H1 (cell line): ENCODE measurements around the gene DCP1B. TPM values are rescaled to one million over a fixed set of nuclear protein-coding genes. Genes with fewer than 3 reads are reported as not detected.

Source experiments
- CTCF ChIA-PET: fragments of 300-600 bp; sonication (Branson Sonifier 250); formaldehyde crosslinking; loops from one replicate; lab custom pipeline; 2021; ENCODE audit not compliant: partially characterized antibody; lab: Charles Lee
- POLR2A ChIA-PET: fragments of 300-600 bp; sonication (Branson Sonifier 250); formaldehyde crosslinking; loops from one replicate; lab custom pipeline; 2021; ENCODE audit warnings: inconsistent platforms; ENCODE audit not compliant: partially characterized antibody; lab: Charles Lee
- DNase-seq, 2 experiments: peaks; one replicate each; pipeline versions ENCODE4 v3.0.0 to v3.0.0-alpha.2; 2010 to 2022; ENCODE audit warnings: low spot score in 2 of 2, low read depth in 1 of 2, mixed read lengths in 1 of 2
- FAIRE-seq: peaks from 2 replicates; lab custom pipeline; 2011; peaks lifted over from hg19 to GRCh38; lab: Jason Lieb, UNC
- H2AFZ ChIP-seq: 2 replicates; pipeline ENCODE4 v1.8.1; 2012; ENCODE audit warnings: low read length, inconsistent platforms
- H2AK5ac ChIP-seq: 2 replicates; pipeline ENCODE4 v1.6.1; 2013; ENCODE audit warnings: low read depth, low read length
- H2BK120ac ChIP-seq: replicated peaks from 2 replicates; pipeline ENCODE3; 2013; ENCODE audit warnings: low read depth, low read length, inconsistent platforms
- H2BK12ac ChIP-seq: 2 replicates; pipeline ENCODE4 v1.6.1; 2013; ENCODE audit warnings: low read depth, low read length
- H2BK15ac ChIP-seq: 2 replicates; pipeline ENCODE4 v1.6.1; 2013; ENCODE audit warnings: low read length
- H2BK20ac ChIP-seq: 2 replicates; pipeline ENCODE4 v1.6.1; 2013; ENCODE audit warnings: low read length
- H2BK5ac ChIP-seq: 2 replicates; pipeline ENCODE4 v1.6.1; 2013; ENCODE audit warnings: low read depth, low read length
- H3K14ac ChIP-seq: 2 replicates; pipeline ENCODE4 v1.6.1; 2013; ENCODE audit warnings: inconsistent platforms; ENCODE audit not compliant: insufficient read length
- H3K18ac ChIP-seq: 2 replicates; pipeline ENCODE4 v1.6.1; 2013; ENCODE audit warnings: low read length; ENCODE audit errors: extremely low read depth
- H3K23ac ChIP-seq: 2 replicates; pipeline ENCODE4 v1.6.1; 2013; ENCODE audit warnings: inconsistent platforms; ENCODE audit not compliant: insufficient read length
- H3K23me2 ChIP-seq: 2 replicates; pipeline ENCODE4 v1.6.1; 2013; ENCODE audit warnings: low read depth, low read length
- H3K27ac ChIP-seq: 2 replicates; pipeline ENCODE4 v1.6.1; 2011; ENCODE audit warnings: low read depth, low read length, inconsistent platforms
- H3K27me3 ChIP-seq, 4 experiments: replicated peaks in 1 of 4; 1 replicate in 1 of 4; 2 replicates in 3 of 4; pipeline versions ENCODE4 v1.6.1 to v1.8.1; 2011 to 2013; ENCODE audit warnings: low read length in 3 of 4, mild to moderate bottlenecking in 3 of 4, inconsistent platforms in 2 of 4, mixed read lengths in 2 of 4, moderate library complexity in 1 of 4; ENCODE audit not compliant: control insufficient read depth in 3 of 4, insufficient read depth in 3 of 4; ENCODE audit errors: extremely low read depth in 1 of 4
- H3K36me3 ChIP-seq, 4 experiments: 2 replicates each; pipeline versions ENCODE4 v1.6.1 to v1.8.1; 2011 to 2013; ENCODE audit warnings: mild to moderate bottlenecking in 4 of 4, low read length in 3 of 4, moderate library complexity in 2 of 4, control low read depth in 1 of 4, inconsistent platforms in 1 of 4; ENCODE audit not compliant: insufficient read depth in 4 of 4, control insufficient read depth in 2 of 4
- H3K4ac ChIP-seq: replicated peaks from 2 replicates; pipeline ENCODE3; 2013; ENCODE audit warnings: low read length, low read depth, mixed read lengths, inconsistent platforms; ENCODE audit not compliant: insufficient read length
- H3K4me1 ChIP-seq, 4 experiments: replicated peaks in 1 of 4; 1 replicate in 1 of 4; 2 replicates in 3 of 4; pipeline versions ENCODE4 v1.6.1 to v1.8.1; 2011 to 2013; ENCODE audit warnings: low read length in 3 of 4, inconsistent platforms in 2 of 4, mixed read lengths in 1 of 4; ENCODE audit not compliant: insufficient read depth in 4 of 4, control insufficient read depth in 3 of 4
- H3K4me2 ChIP-seq, 2 experiments: 2 replicates each; pipeline versions ENCODE4 v1.6.1 to v1.8.1; 2011 to 2013; ENCODE audit warnings: low read depth in 2 of 2, low read length in 2 of 2, control low read depth in 1 of 2, inconsistent platforms in 1 of 2, mild to moderate bottlenecking in 1 of 2; ENCODE audit not compliant: insufficient read depth in 1 of 2
- H3K4me3 ChIP-seq, 4 experiments: fragments of 200-600, 300-600 bp in 1 of 4; sonication (generic), shearing (Covaris generic), sonication (Bioruptor Twin) in 1 of 4; 2 replicates each; pipeline versions ENCODE4 v1.5.1 to v1.8.1; 2011 to 2016; ENCODE audit warnings: low read length in 4 of 4, low read depth in 3 of 4, control low read depth in 2 of 4, inconsistent platforms in 2 of 4, mild to moderate bottlenecking in 2 of 4, mixed read lengths in 1 of 4, moderate library complexity in 1 of 4; ENCODE audit not compliant: insufficient read depth in 2 of 4; ENCODE audit errors: extremely low read depth in 1 of 4
- H3K56ac ChIP-seq: replicated peaks from 2 replicates; pipeline ENCODE3; 2013; ENCODE audit warnings: low read depth, mild to moderate bottlenecking, mixed read lengths, low read length, inconsistent platforms; ENCODE audit not compliant: insufficient read length
- H3K79me1 ChIP-seq: 2 replicates; pipeline ENCODE4 v1.6.1; 2013; ENCODE audit warnings: low read depth, low read length, control low read depth
- H3K79me2 ChIP-seq, 2 experiments: 2 replicates each; pipeline versions ENCODE4 v1.6.1 to v1.8.1; 2012 to 2013; ENCODE audit warnings: low read length in 2 of 2, mild to moderate bottlenecking in 2 of 2, inconsistent platforms in 1 of 2; ENCODE audit not compliant: insufficient read depth in 2 of 2, control insufficient read depth in 1 of 2
- H3K9ac ChIP-seq, 4 experiments: replicated peaks in 1 of 4; 1 replicate in 1 of 4; 2 replicates in 3 of 4; pipeline versions ENCODE4 v1.6.1 to v1.8.1; 2011 to 2013; ENCODE audit warnings: low read depth in 3 of 4, low read length in 3 of 4, control low read depth in 2 of 4, mild to moderate bottlenecking in 2 of 4, moderate library complexity in 2 of 4, inconsistent platforms in 1 of 4; ENCODE audit errors: extremely low read depth in 1 of 4
- H3K9me3 ChIP-seq, 2 experiments: 2 replicates each; pipeline versions ENCODE4 v1.6.1 to v1.8.1; 2012 to 2013; ENCODE audit warnings: mild to moderate bottlenecking in 2 of 2, moderate library complexity in 2 of 2, control low read depth in 1 of 2, inconsistent platforms in 1 of 2, low read depth in 1 of 2, low read length in 1 of 2, mixed read lengths in 1 of 2; ENCODE audit not compliant: insufficient read depth in 2 of 2
- H4K20me1 ChIP-seq, 2 experiments: replicated peaks in 1 of 2; 2 replicates each; pipeline versions ENCODE3 to v1.8.1; 2011 to 2013; ENCODE audit warnings: inconsistent platforms in 2 of 2, low read length in 2 of 2, mild to moderate bottlenecking in 1 of 2; ENCODE audit not compliant: insufficient read depth in 2 of 2, control insufficient read depth in 1 of 2
- H4K5ac ChIP-seq: 2 replicates; pipeline ENCODE4 v1.6.1; 2013; ENCODE audit warnings: low read length, low read depth, mixed read lengths, inconsistent platforms; ENCODE audit not compliant: insufficient read length
- H4K8ac ChIP-seq: 2 replicates; pipeline ENCODE4 v1.8.0; 2013; ENCODE audit warnings: mild to moderate bottlenecking, moderate library complexity, low read length, inconsistent platforms; ENCODE audit not compliant: insufficient read depth; ENCODE audit errors: extremely low read depth
- H4K91ac ChIP-seq: replicated peaks from 2 replicates; pipeline ENCODE3; 2013; ENCODE audit warnings: low read length, mixed read lengths, inconsistent platforms; ENCODE audit not compliant: insufficient read length
- E2F6 ChIP-seq: IDR thresholded peaks from 2 replicates; pipeline ENCODE4 v1.6.1; 2012; ENCODE audit warnings: inconsistent platforms
- EP300 ChIP-seq, 2 experiments: IDR thresholded peaks; 1 replicate in 1 of 2; 2 replicates in 1 of 2; pipeline ENCODE4 v1.6.1; 2011 to 2012; ENCODE audit warnings: low read depth in 2 of 2, low read length in 2 of 2, mild to moderate bottlenecking in 2 of 2, borderline replicate concordance in 1 of 2, inconsistent platforms in 1 of 2, moderate library complexity in 1 of 2
- HDAC6 ChIP-seq: IDR thresholded peaks from one replicate; pipeline ENCODE4 v1.7.1; 2012; ENCODE audit warnings: low read depth, mild to moderate bottlenecking, inconsistent platforms, low read length, moderate library complexity
- WGBS, 2 experiments: shearing (Covaris generic) in 1 of 2; methylation state at CpG; one replicate each; pipeline versions ENCODE4 v1.1.6 to v1.1.7; 2013 to 2015; ENCODE audit warnings: low lambda C conversion rate in 2 of 2, mixed read lengths in 2 of 2, inconsistent platforms in 1 of 2, low coverage in 1 of 2, missing lambda C conversion rate in 1 of 2; ENCODE audit not compliant: insufficient replicate concordance in 2 of 2, insufficient coverage in 1 of 2, insufficient read length in 1 of 2; ENCODE audit errors: extremely low coverage in 1 of 2, missing lambda C conversion rate in 1 of 2; 5-methylcytosine and 5-hydroxymethylcytosine counted together
- polyA plus RNA-seq, 7 experiments: library from polyadenylated mRNA; depleted of rRNA in 3 of 7; stranded (reverse) in 5 of 7; unstranded in 2 of 7; fragments of >200 nt in 5 of 7; fragments of 200-250 nt in 2 of 7; gene quantifications; 1 replicate in 5 of 7; 2 replicates in 1 of 7; 4 replicates in 1 of 7; pipeline versions ENCODE4 v1.2.1 to v1.2.3, GENCODE V29; 2011 to 2013; ENCODE audit warnings: missing spikeins in 2 of 7, mixed read lengths in 2 of 7
- total RNA-seq: library from RNA; stranded (reverse); fragmentation: NEBNext Ultra II Directional; extraction: Animal tissue kit (Norgen Biotek cat#: 25700); gene quantifications from 2 replicates; pipeline ENCODE4 v1.2.1, GENCODE V29; 2021

DCP1B gene
- total and polyA plus RNA-seq, 2 of the 8 experiments (the other 6 are each of a cell fraction or from before 2014, with no cell fraction given) = 14.8 to 29.0 TPM

- no peak overlapping the region for H2AK5ac ChIP-seq
- WGBS, 2 experiments = 88% methylated on average over 16 of the region's 16 CpGs; no CpG with 5 or more reads in 1 of the 2 experiments
- no peak overlapping the region for H3K56ac ChIP-seq
- no peaks in the 10 kb centered on the region for H3K79me2 ChIP-seq
- H4K8ac ChIP-seq = no peak overlapping the region
- no peak overlapping the region for H4K91ac ChIP-seq
- H3K79me1 ChIP-seq = no peaks in the 10 kb centered on the region
- H3K14ac ChIP-seq = no peak overlapping the region
- no peak overlapping the region for H2BK5ac ChIP-seq
- H2BK12ac ChIP-seq = no peak overlapping the region
- H3K4me3 ChIP-seq = no peak overlapping the region
- FAIRE-seq = no peak
- H3K23me2 ChIP-seq = peaks cover 5% of the 10 kb centered on the region
- H4K5ac ChIP-seq = no peak overlapping the region
- H3K27me3 ChIP-seq = no peaks in the 10 kb centered on the region; a peak in 1 of 7 replicates
- H4K20me1 ChIP-seq = peaks cover 0 to 4% of the 10 kb centered on the region in 2 experiments
- no peak overlapping the region for H2AFZ ChIP-seq
- H3K4ac ChIP-seq = no peak overlapping the region
- no peak overlapping the region for H3K27ac ChIP-seq
- no peak overlapping the region for H3K23ac ChIP-seq
- ChIA-PET POLR2A (no interaction called here), CTCF (interaction anchor here (1.2 to 1.7 kb wide), 2 partner anchors 137 to 142 kb away, joined by 4 to 5 read pairs; no protein-coding TSS in a partner anchor)
- DNase-seq = peak in 1 of 2 experiments; percentile 43
- no peak overlapping the region for H2BK20ac ChIP-seq
- H3K9me3 ChIP-seq = no peaks in the 10 kb centered on the region
- no peak overlapping the region for H2BK120ac ChIP-seq
- TF ChIP-seq EP300 (IDR thresholded peaks at IDR 0.05; ENCODE audit: borderline replicate concordance in 1 of 2, low read depth in 2 of 2, low read length in 2 of 2) = no peak
- no peak for TF ChIP-seq HDAC6
- TF ChIP-seq E2F6 = no peak
- H3K36me3 ChIP-seq = no peaks in the 10 kb centered on the region
- peaks cover 0 to 2% (median 0%) of the 10 kb centered on the region in 4 experiments; a peak in 1 of 7 replicates for H3K4me1 ChIP-seq
- no peak overlapping the region for H2BK15ac ChIP-seq
- H3K18ac ChIP-seq = no peak overlapping the region
- no peak overlapping the region for H3K4me2 ChIP-seq
- H3K9ac ChIP-seq = no peak overlapping the region
Observed at GRCh38 chr12:1932264-1932777, 71.9 kb downstream of the DCP1B start.
